Measurements from ENCODE around the gene KPNA2. TPM values are rescaled to one million over a fixed set of nuclear protein-coding genes. Genes with fewer than 3 reads are reported as not detected.

KPNA2 gene
- total RNA-seq, 1 experiment from 2014 or later: 481 TPM

DNA sequence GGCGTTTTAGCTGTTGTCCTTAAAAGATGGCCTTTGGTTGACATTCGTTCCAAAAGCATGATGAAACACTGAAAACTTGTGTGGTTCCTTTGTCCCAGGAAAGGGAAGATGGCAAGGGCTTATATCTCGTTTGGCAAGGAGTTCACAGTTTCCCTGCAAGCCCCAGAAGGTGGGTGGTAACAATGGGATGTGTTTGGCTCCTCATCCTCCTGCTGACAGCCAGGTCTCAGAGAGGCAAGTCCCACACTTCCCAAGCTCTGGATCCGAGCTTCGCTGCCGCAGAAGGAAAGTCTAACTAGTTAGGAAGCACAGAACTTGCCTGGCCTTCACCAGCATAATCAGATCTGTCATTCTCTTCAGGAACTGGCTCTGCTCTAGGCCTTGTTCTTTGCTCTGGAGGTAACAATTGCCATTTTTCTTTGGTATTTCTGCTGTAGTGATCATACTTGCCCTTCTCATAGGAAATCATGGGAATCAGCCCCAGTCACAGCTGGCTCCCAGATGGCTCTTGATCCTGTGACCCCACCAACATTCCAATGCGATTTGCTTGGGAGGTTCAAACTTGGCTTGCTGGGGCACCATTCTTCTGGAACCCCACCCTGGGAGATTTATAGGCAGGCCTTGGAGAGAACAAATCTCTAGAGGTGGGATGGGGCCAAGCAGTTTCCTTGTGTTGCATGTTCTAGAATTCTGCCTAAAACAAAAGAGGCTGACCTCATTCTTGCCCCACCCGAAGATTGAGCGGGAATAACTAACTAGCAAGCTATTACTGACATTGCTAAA is 17.9 kb downstream of the KPNA2 start:
- CTCF ChIA-PET: no interaction called here
- H3K4me3 ChIP-seq (ENCODE audit: low read depth, low read length, poor library complexity, severe bottlenecking): no peak overlapping the region
- no peaks in the 10 kb centered on the region for H3K9me3 ChIP-seq (ENCODE audit: low read depth, low read length, poor library complexity, severe bottlenecking)
- H3K27ac ChIP-seq (ENCODE audit: low read depth, low read length, poor library complexity, severe bottlenecking): peak overlapping the region; percentile 90
- no TSS peak for BruUV-seq (replicated peaks)
- H3K4me1 ChIP-seq (ENCODE audit: insufficient read depth, low read length, poor library complexity, severe bottlenecking): peaks cover 24% of the 10 kb centered on the region
- no peak for TF ChIP-seq EZH2 (IDR thresholded peaks at IDR 0.05; ENCODE audit: borderline replicate concordance, low read depth, low read length, poor library complexity, severe bottlenecking)
- TF ChIP-seq, protein P1, sequence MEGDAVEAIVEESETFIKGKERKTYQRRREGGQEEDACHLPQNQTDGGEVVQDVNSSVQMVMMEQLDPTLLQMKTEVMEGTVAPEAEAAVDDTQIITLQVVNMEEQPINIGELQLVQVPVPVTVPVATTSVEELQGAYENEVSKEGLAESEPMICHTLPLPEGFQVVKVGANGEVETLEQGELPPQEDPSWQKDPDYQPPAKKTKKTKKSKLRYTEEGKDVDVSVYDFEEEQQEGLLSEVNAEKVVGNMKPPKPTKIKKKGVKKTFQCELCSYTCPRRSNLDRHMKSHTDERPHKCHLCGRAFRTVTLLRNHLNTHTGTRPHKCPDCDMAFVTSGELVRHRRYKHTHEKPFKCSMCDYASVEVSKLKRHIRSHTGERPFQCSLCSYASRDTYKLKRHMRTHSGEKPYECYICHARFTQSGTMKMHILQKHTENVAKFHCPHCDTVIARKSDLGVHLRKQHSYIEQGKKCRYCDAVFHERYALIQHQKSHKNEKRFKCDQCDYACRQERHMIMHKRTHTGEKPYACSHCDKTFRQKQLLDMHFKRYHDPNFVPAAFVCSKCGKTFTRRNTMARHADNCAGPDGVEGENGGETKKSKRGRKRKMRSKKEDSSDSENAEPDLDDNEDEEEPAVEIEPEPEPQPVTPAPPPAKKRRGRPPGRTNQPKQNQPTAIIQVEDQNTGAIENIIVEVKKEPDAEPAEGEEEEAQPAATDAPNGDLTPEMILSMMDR (conservative IDR thresholded peaks at IDR 0.05; ENCODE audit: low read depth, low read length): no peak
- POLR2A ChIA-PET (ENCODE audit: low non-redundant PET): no interaction called here
- peak; percentile 30 for DNase-seq (ENCODE audit: low spot score)
- H3K36me3 ChIP-seq (ENCODE audit: insufficient read depth, low read length, poor library complexity, severe bottlenecking): no peaks in the 10 kb centered on the region
- no peaks in the 10 kb centered on the region for H3K27me3 ChIP-seq (replicated peaks; ENCODE audit: insufficient read depth, low read depth, low read length, poor library complexity)
- intact Hi-C loops (cut with micrococcal nuclease; ENCODE audit: unreplicated experiment): loop anchor here (10.0 kb wide), 1 partner anchor 151 kb away; no protein-coding TSS in a partner anchor

DNA sequence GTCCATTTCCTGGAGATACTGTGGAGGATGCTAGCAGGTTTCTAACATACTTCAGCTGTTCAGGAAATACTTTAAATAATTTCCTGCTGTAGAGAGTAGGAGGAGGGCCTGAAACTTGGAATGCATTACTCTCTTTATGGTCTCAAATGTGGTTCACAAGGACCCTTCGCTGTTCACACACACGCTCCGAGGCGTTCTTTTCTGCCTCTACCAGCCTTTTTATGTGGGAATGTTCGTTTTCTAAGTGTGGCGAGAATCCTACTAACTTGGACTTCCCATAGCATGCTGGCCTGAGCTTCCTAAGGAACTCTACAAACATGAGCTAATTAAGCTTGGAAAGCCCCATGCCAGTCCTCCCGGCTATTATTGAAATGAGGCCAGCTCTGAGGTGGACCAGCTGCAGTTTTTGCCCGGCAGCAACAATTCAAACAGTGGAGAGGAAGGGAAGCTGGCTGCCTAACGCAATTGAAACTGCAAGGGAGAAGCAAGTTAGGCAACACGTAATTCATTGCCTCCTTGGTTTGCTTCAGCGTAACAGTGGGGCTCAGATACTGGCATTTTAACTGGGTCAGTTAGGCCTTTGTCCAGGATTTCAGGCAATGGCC is 18.9 kb downstream of the KPNA2 start:
- TF ChIP-seq, protein P1 (conservative IDR thresholded peaks at IDR 0.05; ENCODE audit: low read depth, low read length): no peak
- TF ChIP-seq EZH2 (IDR thresholded peaks at IDR 0.05; ENCODE audit: borderline replicate concordance, low read depth, low read length, poor library complexity, severe bottlenecking): no peak
- Histone ChIP-seq H3K4me1 (ENCODE audit: insufficient read depth, low read length, poor library complexity, severe bottlenecking) (peaks cover 24% of the 10 kb centered on the region), H3K27ac (ENCODE audit: low read depth, low read length, poor library complexity, severe bottlenecking) (peak overlapping the region; percentile 90), H3K27me3 (replicated peaks; ENCODE audit: insufficient read depth, low read depth, low read length, poor library complexity) (no peaks in the 10 kb centered on the region), H3K36me3 (ENCODE audit: insufficient read depth, low read length, poor library complexity, severe bottlenecking) (no peaks in the 10 kb centered on the region), H3K9me3 (ENCODE audit: low read depth, low read length, poor library complexity, severe bottlenecking) (no peaks in the 10 kb centered on the region), H3K4me3 (ENCODE audit: low read depth, low read length, poor library complexity, severe bottlenecking) (peak overlapping the region; percentile 5)
- intact Hi-C loops (cut with micrococcal nuclease; ENCODE audit: unreplicated experiment): loop anchor here (10.0 kb wide), 1 partner anchor 150 kb away; no protein-coding TSS in a partner anchor
- peak; percentile 81 for DNase-seq (ENCODE audit: low spot score)
- no TSS peak for BruUV-seq (replicated peaks)
- POLR2A ChIA-PET (ENCODE audit: low non-redundant PET): interaction anchor here (0.6 kb wide), 1 partner anchor 10 kb away, joined by 3 read pairs; no protein-coding TSS in a partner anchor
- CTCF ChIA-PET: interaction anchor here (0.6 kb wide), 1 partner anchor 850 kb away, joined by 3 read pairs; no protein-coding TSS in a partner anchor

DNA sequence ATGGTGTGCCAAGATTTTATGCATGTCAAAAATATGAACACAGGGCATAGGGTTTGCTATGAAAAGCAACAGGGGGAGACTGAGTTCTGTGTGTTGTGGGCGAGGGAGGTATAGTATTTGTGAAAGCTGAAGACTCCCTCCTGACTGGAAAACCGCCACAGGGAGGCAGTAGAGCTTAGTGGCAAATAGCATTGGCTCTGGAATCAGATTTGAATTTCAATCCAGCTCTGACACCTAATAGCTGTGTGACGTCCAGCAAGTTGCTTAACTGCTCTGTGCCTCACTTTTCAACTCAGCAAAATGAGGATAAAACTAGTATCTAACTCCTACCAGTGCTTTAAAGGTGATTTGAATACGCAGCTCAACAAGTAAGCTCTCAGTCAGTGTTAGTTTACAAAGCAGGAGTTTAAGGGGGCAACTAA is 22.0 kb downstream of the KPNA2 start:
- BruUV-seq (replicated peaks): no TSS peak
- no peak for TF ChIP-seq EZH2 (IDR thresholded peaks at IDR 0.05; ENCODE audit: borderline replicate concordance, low read depth, low read length, poor library complexity, severe bottlenecking)
- TF ChIP-seq, protein P1 (conservative IDR thresholded peaks at IDR 0.05; ENCODE audit: low read depth, low read length): peak; percentile 56
- Histone ChIP-seq H3K9me3 (ENCODE audit: low read depth, low read length, poor library complexity, severe bottlenecking) (no peaks in the 10 kb centered on the region), H3K27ac (ENCODE audit: low read depth, low read length, poor library complexity, severe bottlenecking) (no peak overlapping the region), H3K27me3 (replicated peaks; ENCODE audit: insufficient read depth, low read depth, low read length, poor library complexity) (no peaks in the 10 kb centered on the region), H3K4me3 (ENCODE audit: low read depth, low read length, poor library complexity, severe bottlenecking) (no peak overlapping the region), H3K36me3 (ENCODE audit: insufficient read depth, low read length, poor library complexity, severe bottlenecking) (no peaks in the 10 kb centered on the region), H3K4me1 (ENCODE audit: insufficient read depth, low read length, poor library complexity, severe bottlenecking) (peaks cover 24% of the 10 kb centered on the region)
- intact Hi-C loops (cut with micrococcal nuclease; ENCODE audit: unreplicated experiment): loop anchor here (10.0 kb wide), 1 partner anchor 147 kb away; no protein-coding TSS in a partner anchor
- POLR2A ChIA-PET (ENCODE audit: low non-redundant PET): interaction anchor here (0.7 kb wide), 1 partner anchor 845 kb away, joined by 16 read pairs; no protein-coding TSS in a partner anchor
- CTCF ChIA-PET: no interaction called here
- DNase-seq (ENCODE audit: low spot score): peak; percentile 39
